ENCODE results near the gene CDC27.
"Not testable (repeated sequence)": the region's sequence is repeated elsewhere in the genome, so short reads cannot be mapped to it uniquely, and the experiment has no call there.

The CDC27 gene

DNA sequence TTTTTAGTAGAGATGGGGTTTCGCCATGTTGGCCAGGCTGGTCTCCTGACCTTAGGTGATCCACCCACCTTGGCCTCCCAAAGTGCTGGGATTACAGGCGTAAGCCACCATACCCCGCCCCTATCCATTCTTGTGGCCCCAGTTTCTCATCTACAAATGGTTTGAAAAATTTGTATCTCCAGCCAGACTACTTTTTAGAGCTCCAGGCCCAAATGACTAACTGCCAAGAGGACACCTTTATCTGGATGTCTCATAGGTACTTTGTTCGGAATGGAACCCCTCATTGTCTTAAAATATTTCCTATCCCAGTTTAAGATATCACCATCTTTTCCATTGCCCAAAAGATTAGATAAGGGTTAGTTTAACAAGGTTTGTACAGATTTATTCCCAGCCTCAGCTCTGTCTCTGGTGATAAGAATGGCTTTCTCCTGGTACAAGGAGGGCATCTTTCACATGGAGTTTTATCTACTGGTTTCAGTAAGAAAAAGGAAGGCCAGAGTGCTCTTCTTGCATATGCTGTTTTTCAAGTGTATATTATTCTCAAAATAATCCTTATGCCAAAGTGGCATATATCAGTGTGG, 4.9 kb upstream of the CDC27 start:
- DNase-seq (ENCODE audit: low spot score) = no peak

DNA sequence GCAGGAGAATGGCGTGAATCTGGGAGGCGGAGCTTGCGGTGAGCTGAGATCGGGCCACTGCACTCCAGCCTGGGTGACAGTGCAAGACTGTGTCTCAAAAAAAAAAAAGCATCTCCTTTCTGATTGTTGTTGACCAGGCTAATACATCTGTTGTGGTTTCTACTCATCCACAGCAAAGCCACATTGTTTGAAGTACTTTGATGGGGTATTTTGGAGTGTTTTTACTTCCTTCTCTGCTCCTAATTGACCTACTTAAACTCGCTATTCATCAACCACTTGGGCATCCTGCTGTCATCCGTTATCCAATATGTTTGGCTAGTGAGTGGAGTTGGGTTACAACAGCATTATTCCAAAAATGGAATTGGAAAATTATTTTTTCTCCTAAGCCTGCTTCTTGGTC, 3.5 kb upstream of the CDC27 start:
- DNase-seq (ENCODE audit: low spot score) = no peak

DNA sequence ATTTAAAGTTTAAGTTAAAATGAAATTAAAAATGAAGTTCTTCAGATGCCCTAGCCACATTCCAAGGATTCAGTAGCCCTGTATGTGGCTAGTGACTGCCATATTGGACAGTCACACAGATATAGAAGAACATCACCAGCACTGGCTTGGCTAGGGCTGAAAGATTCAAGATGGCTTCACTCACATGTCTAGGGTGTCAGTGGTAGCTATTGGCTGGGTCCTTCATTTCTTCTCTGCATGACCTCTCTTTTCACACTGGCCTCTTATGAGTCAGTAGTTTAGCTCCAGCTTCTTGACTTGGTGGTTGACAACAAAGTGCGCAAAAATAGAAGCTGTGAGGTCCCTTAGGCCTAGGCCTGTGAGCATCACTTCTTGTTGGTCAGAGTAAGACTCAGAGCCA, 1.7 kb upstream of the CDC27 start:
- no peak for DNase-seq (ENCODE audit: low spot score)

GRCh38 chr17:47190243-47190642, 1.1 kb upstream of the CDC27 start:
- DNase-seq (ENCODE audit: low spot score) = no peak

DNA sequence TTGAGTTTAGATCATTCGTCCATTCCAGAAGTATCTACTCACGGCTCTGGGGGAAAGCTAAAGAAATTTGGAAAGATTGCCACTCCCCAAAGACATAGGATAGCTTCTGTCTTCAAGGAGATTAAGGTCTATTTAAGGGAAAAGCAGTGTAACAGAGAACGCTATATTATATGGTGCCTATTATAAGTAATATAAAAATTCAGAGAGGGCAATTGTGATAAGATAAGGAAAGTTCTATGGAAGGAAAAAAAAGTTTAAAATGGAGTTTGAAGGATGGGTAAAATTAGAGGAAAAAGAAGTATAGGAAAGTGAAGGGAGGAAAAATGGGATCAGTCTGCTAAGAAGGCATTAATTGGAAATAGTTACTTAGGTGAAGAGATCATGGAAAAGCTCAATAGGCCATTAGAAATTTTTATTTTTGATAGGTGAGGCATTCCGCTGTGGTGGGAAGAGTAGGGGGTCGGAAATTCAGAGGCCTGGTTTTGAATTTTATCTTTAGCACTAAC, 690 bp upstream of the CDC27 start:
- DNase-seq (ENCODE audit: low spot score) = no peak

- no peak for DNase-seq (ENCODE audit: low spot score)
Observed at GRCh38 chr17:47188271-47188875, 722 bp downstream of the CDC27 start.

DNA sequence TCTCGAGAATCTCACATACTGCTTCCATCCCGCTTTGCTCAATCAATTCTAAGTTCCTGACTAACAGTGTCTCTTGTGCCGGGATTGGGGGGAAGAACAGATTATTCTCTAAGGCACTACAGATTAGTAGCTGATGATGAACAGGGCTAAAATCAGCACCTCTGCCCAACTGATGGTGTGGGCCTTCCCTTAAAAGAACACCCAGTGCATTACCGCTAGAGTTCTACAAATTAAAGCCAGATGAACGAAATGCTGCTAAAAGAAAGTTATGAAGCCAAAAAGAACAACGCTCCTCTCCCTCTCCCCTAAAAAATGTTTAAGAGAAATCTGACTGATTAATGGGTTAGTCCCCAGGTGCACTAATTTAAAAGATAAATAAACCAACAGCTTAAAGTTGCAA, 4.4 kb downstream of the CDC27 start:
- no peak for DNase-seq (ENCODE audit: low spot score)

- not testable (repeated sequence) for DNase-seq (ENCODE audit: low spot score)
Observed at GRCh38 chr17:47180988-47181387, 8.1 kb downstream of the CDC27 start.

DNA sequence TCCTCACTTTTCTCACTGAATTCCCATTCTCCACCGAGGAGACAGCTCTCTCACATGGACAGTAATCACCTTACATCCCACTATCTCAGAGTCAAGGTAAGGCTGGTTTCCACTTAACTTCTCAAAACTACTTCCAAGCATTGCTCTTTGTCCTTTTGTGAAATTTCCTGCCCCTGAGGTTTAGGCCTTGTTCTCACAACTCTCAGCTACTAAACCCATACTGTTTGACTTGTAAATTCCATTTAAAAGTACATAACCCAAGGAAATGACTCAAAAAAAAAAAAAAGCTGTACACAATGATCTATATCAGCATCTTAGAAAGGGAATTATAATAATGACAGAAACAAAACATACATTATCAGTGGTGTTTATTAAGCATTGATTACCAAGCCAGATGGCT, 8.8 kb downstream of the CDC27 start:
- no peak for DNase-seq (ENCODE audit: low spot score)

GRCh38 chr17:47179141-47179540, 10.0 kb downstream of the CDC27 start:
- no peak for DNase-seq (ENCODE audit: low spot score)

DNA sequence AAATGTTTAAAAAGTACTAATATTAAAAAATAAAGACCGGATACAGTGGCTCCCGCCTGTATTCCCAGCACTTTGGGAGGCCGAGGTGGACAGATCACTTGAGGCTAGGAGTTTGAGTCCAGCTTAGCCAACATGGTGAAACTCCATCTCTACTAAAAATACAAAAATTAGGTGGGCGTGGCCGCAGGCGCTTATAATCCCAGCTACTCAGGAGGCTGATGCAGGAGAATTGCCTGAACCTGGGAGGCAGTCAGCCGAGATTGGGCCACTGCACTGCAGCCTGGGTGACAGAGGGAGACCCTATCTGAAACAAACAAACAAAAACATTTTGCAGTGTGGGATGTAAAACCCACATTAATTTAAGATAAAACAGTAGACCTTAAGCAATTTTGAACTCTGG, 11.8 kb downstream of the CDC27 start:
- DNase-seq (ENCODE audit: low spot score) = no peak

DNA sequence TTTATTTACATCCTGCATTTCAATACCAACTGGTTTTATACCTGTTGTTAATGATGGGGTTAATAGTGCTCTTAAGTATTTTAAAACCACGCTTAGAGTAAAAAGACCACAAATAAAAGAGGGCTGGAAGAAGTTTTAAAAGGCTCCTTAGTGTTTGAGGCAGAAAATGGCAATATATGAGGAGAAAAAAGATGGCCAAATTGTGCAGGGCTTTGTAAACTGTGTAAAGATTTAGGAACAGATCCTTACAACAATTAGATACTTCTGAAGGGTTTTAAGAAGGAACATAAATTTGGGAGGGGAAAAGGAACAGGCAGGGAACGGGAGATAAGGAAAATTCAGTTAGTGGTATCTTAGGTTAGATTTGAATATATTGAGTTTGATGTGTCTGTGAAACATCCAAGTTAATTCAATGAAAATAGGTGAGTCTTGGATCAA, 12.7 kb downstream of the CDC27 start:
- DNase-seq (ENCODE audit: low spot score) = no peak

DNA sequence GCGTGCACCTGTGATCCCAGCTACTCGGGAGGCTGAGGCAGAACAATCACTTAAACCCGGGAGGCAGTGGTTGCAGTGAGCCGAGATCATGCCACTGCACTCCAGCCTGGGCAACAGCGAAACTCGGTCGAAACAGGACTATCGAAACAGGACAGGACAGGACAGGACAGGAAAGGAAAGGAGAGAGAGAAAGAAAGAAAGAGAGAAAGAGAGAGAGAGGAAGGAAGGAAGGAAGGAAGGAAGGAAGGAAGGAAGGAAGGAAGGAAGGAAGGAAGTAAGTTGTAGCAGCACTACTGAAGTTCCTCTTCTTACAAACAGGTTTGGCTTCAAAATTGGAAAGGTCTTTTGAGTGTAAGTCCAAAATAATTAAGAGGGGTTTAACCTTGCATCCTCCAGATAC, 14.3 kb downstream of the CDC27 start:
- DNase-seq (ENCODE audit: low spot score) = not testable (repeated sequence)

GRCh38 chr17:47172696-47173565, 16.2 kb downstream of the CDC27 start:
- DNase-seq (ENCODE audit: low spot score) = no peak

DNA sequence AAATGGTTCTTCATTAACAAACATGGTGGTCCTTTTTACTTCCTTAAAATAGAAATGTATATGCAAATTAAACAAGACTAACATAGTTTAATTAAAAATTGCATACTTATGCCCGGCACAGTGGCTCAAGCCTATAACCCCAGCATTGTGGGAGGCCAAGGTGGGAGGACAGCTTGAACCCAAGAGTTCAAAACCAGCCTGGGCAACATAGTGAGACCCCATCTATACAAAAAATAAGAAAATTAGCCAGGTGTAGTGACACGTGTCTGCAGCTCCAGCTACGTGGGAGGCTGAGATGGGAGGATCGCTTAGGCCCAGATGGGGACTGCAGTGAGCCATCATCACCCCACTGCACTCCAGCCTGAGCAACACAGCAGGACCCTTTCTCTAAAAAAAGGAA, 18.4 kb downstream of the CDC27 start:
- no peak for DNase-seq (ENCODE audit: low spot score)

DNA sequence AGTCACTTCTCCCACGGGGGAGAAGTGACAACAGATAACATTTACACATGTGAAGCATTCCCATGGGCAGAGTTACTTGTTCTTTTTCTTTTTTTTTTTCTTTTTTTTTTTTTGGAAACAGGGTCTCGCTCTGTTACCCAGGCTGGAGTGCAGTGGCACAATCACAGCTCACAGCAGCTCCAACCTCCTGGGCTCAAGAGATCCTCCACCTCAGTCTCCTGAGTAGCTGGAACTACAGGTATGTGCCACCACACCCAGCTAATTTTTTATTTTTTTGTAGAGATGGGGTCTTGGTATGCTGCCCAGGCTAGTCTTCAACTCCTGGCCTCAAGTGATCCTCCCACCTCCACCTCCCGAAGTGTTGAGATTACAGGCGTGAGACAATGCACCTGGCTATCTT, 20.2 kb downstream of the CDC27 start:
- not testable (repeated sequence) for DNase-seq (ENCODE audit: low spot score)

- not testable (repeated sequence) for DNase-seq (ENCODE audit: low spot score)
Observed at GRCh38 chr17:47166854-47167253, 22.2 kb downstream of the CDC27 start.

GRCh38 chr17:47165137-47165536, 24.0 kb downstream of the CDC27 start:
- no peak for DNase-seq (ENCODE audit: low spot score)

- DNase-seq (ENCODE audit: low spot score) = no peak
Observed at GRCh38 chr17:47164263-47164662, 24.8 kb downstream of the CDC27 start.

GRCh38 chr17:47162013-47162622, 27.0 kb downstream of the CDC27 start:
- DNase-seq (ENCODE audit: low spot score) = no peak

DNA sequence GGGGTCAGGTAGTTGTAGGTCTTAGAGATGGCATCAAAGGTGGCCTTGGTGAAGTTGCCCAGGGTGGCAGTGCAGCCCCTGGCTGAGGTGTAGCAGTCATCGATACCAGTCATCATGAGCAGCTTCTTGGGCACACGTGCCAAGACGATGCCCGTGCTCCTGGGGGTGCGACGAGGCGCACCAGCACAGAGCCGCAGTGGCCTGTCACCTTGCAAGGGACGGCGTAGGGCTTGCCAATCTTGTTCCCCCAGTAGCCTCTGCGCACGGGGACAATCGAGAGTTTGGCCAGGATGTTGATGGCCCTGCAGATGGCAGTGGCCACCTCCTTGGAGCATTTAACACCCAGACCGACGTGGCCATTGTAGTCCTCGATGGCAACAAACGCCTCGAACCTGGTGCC, 29.8 kb downstream of the CDC27 start:
- no peak for DNase-seq (ENCODE audit: low spot score)

- DNase-seq (ENCODE audit: low spot score) = no peak
Observed at GRCh38 chr17:47145351-47145750, 43.7 kb downstream of the CDC27 start.

DNA sequence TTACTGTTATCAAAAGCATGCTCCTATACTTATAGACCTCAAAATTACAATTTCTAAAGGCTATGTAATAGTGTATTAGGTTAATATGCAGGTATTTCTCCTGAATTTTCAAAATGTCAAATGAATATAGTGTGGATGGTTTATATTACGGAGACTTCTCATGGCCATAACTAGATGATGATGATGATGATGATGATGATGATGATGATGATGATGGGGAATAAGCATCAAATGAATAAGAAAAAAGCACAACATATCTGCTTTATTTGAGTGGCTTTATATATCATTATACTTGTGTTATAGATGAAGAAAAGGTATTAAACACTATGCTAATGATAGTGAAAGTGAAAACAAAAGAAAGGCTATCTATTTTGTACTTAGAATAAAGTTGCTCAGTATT, 53.9 kb downstream of the CDC27 start:
- DNase-seq (ENCODE audit: low spot score) = no peak

Measured in left forelimb (tissue), 1 donor.